HepG2 (cell line): Measurements from ENCODE around the gene GRM4.

Experiments
- KAT7 ChIP-seq: IDR thresholded peaks from 2 replicates; pipeline ENCODE4 v1.6.1; 2018; ENCODE audit warnings: borderline replicate concordance, missing compliant biosample characterization
- YY1 ChIP-seq: IDR thresholded peaks from 2 replicates; pipeline ENCODE4 v1.6.1; 2011; ENCODE audit warnings: low read length, low read depth, moderate library complexity, mild to moderate bottlenecking; ENCODE audit not compliant: insufficient read depth, insufficient replicate concordance
- ZNF607 ChIP-seq: sonication (generic); formaldehyde crosslinking; IDR thresholded peaks from 2 replicates; pipeline ENCODE4 v1.5.1; 2020; ENCODE audit warnings: missing genetic modification reagents, mild to moderate bottlenecking, borderline replicate concordance
- ZNF850 ChIP-seq: sonication (generic); formaldehyde crosslinking; conservative IDR thresholded peaks from 2 replicates; pipeline ENCODE4 v1.9.0; 2021; ENCODE audit warnings: mild to moderate bottlenecking, missing genetic modification reagents
- ZNF878 ChIP-seq: sonication (generic); formaldehyde crosslinking; IDR thresholded peaks from 2 replicates; pipeline ENCODE4 v1.8.1; 2023; ENCODE audit warnings: mild to moderate bottlenecking, missing genetic modification reagents, moderate library complexity
- TF ChIP-seq, protein P1 (sequence below): sonication (generic); formaldehyde crosslinking; IDR thresholded peaks from 2 replicates; pipeline ENCODE4 v1.4.0; 2020; ENCODE audit warnings: missing genetic modification reagents, borderline replicate concordance

- TF ChIP-seq ZNF607 (CRISPR knock-in tag) (no peak), YY1 (no peak), KAT7 (CRISPR knock-in tag) (no peak), ZNF878 (CRISPR knock-in tag) (no peak), ZNF850 (CRISPR knock-in tag) (no peak)
- TF ChIP-seq, protein P1, sequence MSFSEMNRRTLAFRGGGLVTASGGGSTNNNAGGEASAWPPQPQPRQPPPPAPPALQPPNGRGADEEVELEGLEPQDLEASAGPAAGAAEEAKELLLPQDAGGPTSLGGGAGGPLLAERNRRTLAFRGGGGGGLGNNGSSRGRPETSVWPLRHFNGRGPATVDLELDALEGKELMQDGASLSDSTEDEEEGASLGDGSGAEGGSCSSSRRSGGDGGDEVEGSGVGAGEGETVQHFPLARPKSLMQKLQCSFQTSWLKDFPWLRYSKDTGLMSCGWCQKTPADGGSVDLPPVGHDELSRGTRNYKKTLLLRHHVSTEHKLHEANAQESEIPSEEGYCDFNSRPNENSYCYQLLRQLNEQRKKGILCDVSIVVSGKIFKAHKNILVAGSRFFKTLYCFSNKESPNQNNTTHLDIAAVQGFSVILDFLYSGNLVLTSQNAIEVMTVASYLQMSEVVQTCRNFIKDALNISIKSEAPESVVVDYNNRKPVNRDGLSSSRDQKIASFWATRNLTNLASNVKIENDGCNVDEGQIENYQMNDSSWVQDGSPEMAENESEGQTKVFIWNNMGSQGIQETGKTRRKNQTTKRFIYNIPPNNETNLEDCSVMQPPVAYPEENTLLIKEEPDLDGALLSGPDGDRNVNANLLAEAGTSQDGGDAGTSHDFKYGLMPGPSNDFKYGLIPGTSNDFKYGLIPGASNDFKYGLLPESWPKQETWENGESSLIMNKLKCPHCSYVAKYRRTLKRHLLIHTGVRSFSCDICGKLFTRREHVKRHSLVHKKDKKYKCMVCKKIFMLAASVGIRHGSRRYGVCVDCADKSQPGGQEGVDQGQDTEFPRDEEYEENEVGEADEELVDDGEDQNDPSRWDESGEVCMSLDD (CRISPR knock-in tag) = no peak
These were observed 94.5 kb downstream of the GRM4 start for GRCh38 chr6:34051331-34051919.
